Breast epithelium (tissue), 4 donors: ENCODE data around the gene PRODH. TPM values are rescaled to one million over a fixed set of nuclear protein-coding genes. Genes with fewer than 3 reads are reported as not detected.

Experiments used
- DNase-seq, 2 donors: peaks; one replicate each; pipeline ENCODE4 v3.0.0-alpha.2; 2019; ENCODE audit warnings: low spot score in 2 of 2
- H3K27ac ChIP-seq, 2 donors: fragments of 200-600 bp; sonication (generic) in 1 of 2; one replicate each; pipeline ENCODE4 v1.5.1; 2016 to 2019; ENCODE audit warnings: mild to moderate bottlenecking in 1 of 2
- H3K27me3 ChIP-seq, 2 donors: fragments of 200-600 bp; sonication (generic) in 1 of 2; one replicate each; pipeline versions ENCODE4 v1.5.1 to v1.6.0; 2017 to 2019; ENCODE audit warnings: control low read depth in 1 of 2, mild to moderate bottlenecking in 1 of 2
- H3K36me3 ChIP-seq: fragments of 200-600 bp; one replicate; pipeline ENCODE4 v1.5.1; 2019
- H3K4me1 ChIP-seq, 2 donors: fragments of 200-600 bp; sonication (generic); one replicate each; pipeline ENCODE4 v1.5.1; 2016 to 2019; ENCODE audit warnings: control low read depth in 1 of 2
- H3K4me3 ChIP-seq, 3 donors: fragments of 200-600 bp; sonication (generic); 1 replicate in 2 of 3; 2 replicates in 1 of 3; pipeline ENCODE4 v1.5.1; 2016 to 2019; ENCODE audit warnings: mild to moderate bottlenecking in 3 of 3, moderate library complexity in 2 of 3
- H3K9me3 ChIP-seq, 2 donors: fragments of 200-600 bp; sonication (generic) in 1 of 2; one replicate each; pipeline ENCODE4 v1.5.1; 2016 to 2019; ENCODE audit warnings: control low read depth in 1 of 2
- POLR2A ChIP-seq: fragments of 450-650 bp; IDR thresholded peaks from one replicate; pipeline ENCODE4 v1.6.1; 2016; ENCODE audit warnings: antibody characterized with exemption, mild to moderate bottlenecking, moderate library complexity
- POLR2AphosphoS5 ChIP-seq, 3 donors: sonication (generic); formaldehyde crosslinking; IDR thresholded peaks; one replicate each; pipeline ENCODE4 v1.6.1; 2017; ENCODE audit warnings: antibody characterized with exemption in 3 of 3
- intact Hi-C: fragments of 100-400 bp; cut with DNase I; formaldehyde crosslinking; loops from one replicate; pipeline ENCODE4 v1.15.1; 2023; ENCODE audit warnings: low total_unique reads
- total RNA-seq, 3 donors: library from RNA; depleted of rRNA; stranded (reverse); fragments of >200 nt; gene quantifications; one replicate each; pipeline ENCODE4 v1.1.0, GENCODE V29; 2016
- TF ChIP-seq, protein P1 (sequence below), 3 donors: fragments of 450-650 bp; IDR thresholded peaks; one replicate each; pipeline ENCODE4 v1.5.1; 2016 to 2017; ENCODE audit warnings: antibody characterized with exemption in 3 of 3, mild to moderate bottlenecking in 3 of 3, moderate library complexity in 3 of 3

The PRODH gene
- total RNA-seq, 3 donors from 2014 or later = 4.6 to 29.6 (median 11.1) TPM

DNA sequence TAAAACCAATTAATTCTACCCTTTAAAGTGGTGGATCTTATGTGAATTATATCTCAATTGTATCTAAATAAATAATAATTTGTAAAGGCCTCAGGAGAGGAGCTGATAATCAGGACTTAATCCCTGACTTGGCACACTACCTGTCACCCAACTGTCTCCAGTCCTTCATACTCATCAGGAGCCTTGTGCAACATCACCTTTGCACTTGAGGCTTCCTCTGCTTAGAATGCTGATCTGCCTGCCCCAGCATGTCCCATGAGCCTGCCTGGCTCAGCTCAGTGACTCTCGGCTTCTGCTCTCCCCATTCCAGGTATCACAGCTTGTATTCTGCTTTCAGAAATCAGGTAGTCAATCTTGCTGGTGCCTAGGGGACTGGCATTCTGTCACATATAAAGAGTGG lies 43.9 kb upstream of the PRODH start:
- intact Hi-C loops = no loop called here
- H3K4me1 ChIP-seq = no peaks in the 10 kb centered on the region
- no peak overlapping the region for H3K4me3 ChIP-seq
- no peaks in the 10 kb centered on the region for H3K36me3 ChIP-seq
- H3K27ac ChIP-seq = no peak overlapping the region
- TF ChIP-seq, protein P1, sequence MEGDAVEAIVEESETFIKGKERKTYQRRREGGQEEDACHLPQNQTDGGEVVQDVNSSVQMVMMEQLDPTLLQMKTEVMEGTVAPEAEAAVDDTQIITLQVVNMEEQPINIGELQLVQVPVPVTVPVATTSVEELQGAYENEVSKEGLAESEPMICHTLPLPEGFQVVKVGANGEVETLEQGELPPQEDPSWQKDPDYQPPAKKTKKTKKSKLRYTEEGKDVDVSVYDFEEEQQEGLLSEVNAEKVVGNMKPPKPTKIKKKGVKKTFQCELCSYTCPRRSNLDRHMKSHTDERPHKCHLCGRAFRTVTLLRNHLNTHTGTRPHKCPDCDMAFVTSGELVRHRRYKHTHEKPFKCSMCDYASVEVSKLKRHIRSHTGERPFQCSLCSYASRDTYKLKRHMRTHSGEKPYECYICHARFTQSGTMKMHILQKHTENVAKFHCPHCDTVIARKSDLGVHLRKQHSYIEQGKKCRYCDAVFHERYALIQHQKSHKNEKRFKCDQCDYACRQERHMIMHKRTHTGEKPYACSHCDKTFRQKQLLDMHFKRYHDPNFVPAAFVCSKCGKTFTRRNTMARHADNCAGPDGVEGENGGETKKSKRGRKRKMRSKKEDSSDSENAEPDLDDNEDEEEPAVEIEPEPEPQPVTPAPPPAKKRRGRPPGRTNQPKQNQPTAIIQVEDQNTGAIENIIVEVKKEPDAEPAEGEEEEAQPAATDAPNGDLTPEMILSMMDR (IDR thresholded peaks at IDR 0.05) = no peak
- TF ChIP-seq POLR2A (no peak), POLR2AphosphoS5 (IDR thresholded peaks at IDR 0.05) (no peak)
- H3K27me3 ChIP-seq = no peaks in the 10 kb centered on the region
- no peak for DNase-seq
- H3K9me3 ChIP-seq = peaks cover 6 to 7% of the 10 kb centered on the region in 2 donors

- DNase-seq = no peak
- peaks cover 6 to 7% of the 10 kb centered on the region in 2 donors for H3K9me3 ChIP-seq
- no peaks in the 10 kb centered on the region for H3K4me1 ChIP-seq
- H3K27ac ChIP-seq = no peak overlapping the region
- no peaks in the 10 kb centered on the region for H3K36me3 ChIP-seq
- intact Hi-C loops = no loop called here
- H3K4me3 ChIP-seq = no peak overlapping the region
- no peaks in the 10 kb centered on the region for H3K27me3 ChIP-seq
- TF ChIP-seq POLR2AphosphoS5 (IDR thresholded peaks at IDR 0.05) = no peak
- TF ChIP-seq, protein P1 (IDR thresholded peaks at IDR 0.05) = no peak
- no peak for TF ChIP-seq POLR2A
These were observed 42.4 kb upstream of the PRODH start for GRCh38 chr22:18978506-18978905.

GRCh38 chr22:18977824-18978425 lies 41.8 kb upstream of the PRODH start:
- Histone ChIP-seq H3K4me3 (no peak overlapping the region), H3K36me3 (no peaks in the 10 kb centered on the region), H3K27ac (no peak overlapping the region), H3K27me3 (no peaks in the 10 kb centered on the region), H3K4me1 (no peaks in the 10 kb centered on the region), H3K9me3 (peaks cover 6 to 7% of the 10 kb centered on the region in 2 donors)
- no peak for DNase-seq
- TF ChIP-seq, protein P1 (IDR thresholded peaks at IDR 0.05) = no peak
- TF ChIP-seq POLR2A (no peak), POLR2AphosphoS5 (IDR thresholded peaks at IDR 0.05) (no peak)
- intact Hi-C loops = no loop called here

DNA sequence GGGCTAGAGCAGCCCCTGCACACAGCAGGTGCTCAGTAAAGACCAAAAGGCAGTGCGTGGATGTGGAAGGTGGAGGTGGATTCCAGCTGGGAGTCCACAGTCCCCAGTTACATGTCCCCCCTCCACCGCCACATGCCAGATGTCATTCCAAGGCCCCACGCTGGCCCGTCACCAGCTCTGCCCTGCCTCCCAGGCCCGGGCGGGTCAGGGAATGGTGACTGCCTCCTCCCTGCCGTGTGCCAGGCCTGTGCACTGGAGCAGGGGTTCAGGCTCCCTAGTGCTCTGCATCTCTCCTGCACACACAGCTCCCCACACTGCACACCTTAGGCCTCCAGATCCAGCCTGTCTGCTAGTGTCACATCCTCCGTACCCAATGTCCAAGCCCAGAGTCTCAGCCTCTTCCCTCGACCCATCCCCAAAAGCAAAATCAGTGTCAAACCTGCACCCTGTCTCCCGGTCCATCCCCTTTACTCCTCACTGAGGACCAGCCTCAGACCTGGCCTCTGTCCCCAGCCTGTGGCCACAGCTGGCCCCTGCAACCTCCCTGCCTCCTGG lies 40.2 kb upstream of the PRODH start:
- intact Hi-C loops = no loop called here
- no peak overlapping the region for H3K27ac ChIP-seq
- no peaks in the 10 kb centered on the region for H3K4me1 ChIP-seq
- no peaks in the 10 kb centered on the region for H3K27me3 ChIP-seq
- no peak overlapping the region for H3K4me3 ChIP-seq
- TF ChIP-seq, protein P1 (IDR thresholded peaks at IDR 0.05) = no peak
- TF ChIP-seq POLR2A = no peak
- TF ChIP-seq POLR2AphosphoS5 (IDR thresholded peaks at IDR 0.05) = no peak
- no peak for DNase-seq
- peaks cover 6 to 7% of the 10 kb centered on the region in 2 donors for H3K9me3 ChIP-seq
- no peaks in the 10 kb centered on the region for H3K36me3 ChIP-seq

DNA sequence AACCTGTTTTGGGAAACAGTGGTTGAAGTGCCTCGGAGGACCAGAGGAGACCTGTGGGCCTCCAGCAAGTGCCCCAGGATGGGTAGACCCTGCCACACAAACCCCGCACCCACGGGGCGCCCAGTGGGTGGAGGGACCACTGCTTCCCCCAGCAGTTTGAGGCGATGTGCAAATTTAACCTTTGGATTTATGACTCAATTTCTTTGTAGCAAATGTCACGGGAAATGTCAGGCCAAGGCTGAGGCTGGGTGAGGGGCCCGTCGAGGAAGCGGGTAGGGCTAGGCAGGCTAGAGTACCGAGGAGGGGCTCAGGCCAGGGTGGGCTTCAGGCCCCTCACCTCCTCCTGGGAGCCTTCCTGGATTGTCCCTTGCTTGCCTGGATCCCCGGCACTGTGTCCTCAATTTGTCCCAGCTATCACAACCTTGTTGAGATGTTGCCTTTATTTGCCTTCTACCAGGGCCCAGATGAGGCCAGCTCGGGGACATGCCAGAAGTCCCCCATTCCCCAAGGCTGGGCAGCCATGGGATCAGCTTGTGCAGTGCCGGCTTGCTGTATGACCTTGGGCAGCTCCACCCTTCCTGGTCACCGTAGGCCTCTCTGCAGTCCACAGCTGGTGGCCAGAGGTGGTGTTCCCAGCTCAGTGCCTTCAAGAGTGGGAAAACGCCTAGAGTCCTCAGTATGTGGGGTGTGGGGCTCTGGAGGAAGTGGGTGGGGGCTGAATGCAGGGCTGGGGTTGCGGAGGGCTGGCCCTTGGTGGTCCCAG lies 39.5 kb upstream of the PRODH start:
- intact Hi-C loops = no loop called here
- no peaks in the 10 kb centered on the region for H3K36me3 ChIP-seq
- H3K27ac ChIP-seq = no peak overlapping the region
- H3K9me3 ChIP-seq = peaks cover 2% of the 10 kb centered on the region in 2 donors
- H3K4me1 ChIP-seq = no peaks in the 10 kb centered on the region
- no peak for DNase-seq
- peaks cover 0 to 3% of the 10 kb centered on the region in 2 donors for H3K27me3 ChIP-seq
- no peak overlapping the region for H3K4me3 ChIP-seq
- no peak for TF ChIP-seq POLR2A
- TF ChIP-seq, protein P1 (IDR thresholded peaks at IDR 0.05) = no peak
